Fibroblast of lung (primary cell): ENCODE data around the gene NUP98. TPM values are rescaled to one million over a fixed set of nuclear protein-coding genes. Genes with fewer than 3 reads are reported as not detected.

Source experiments
- DNase-seq, 2 donors: peaks; one replicate each; pipeline versions ENCODE4 v3.0.0 to v3.0.0-alpha.2; 2010; ENCODE audit warnings: low read depth in 2 of 2
- H2AFZ ChIP-seq: 2 replicates; pipeline ENCODE4 v1.5.1; 2012; ENCODE audit warnings: low read length, control low read depth, inconsistent platforms
- H3K27ac ChIP-seq: 2 replicates; pipeline ENCODE4 v1.5.1; 2011; ENCODE audit warnings: low read length, control low read depth; ENCODE audit not compliant: insufficient read depth
- H3K27me3 ChIP-seq: 2 replicates; pipeline ENCODE4 v1.5.1; 2011; ENCODE audit warnings: mild to moderate bottlenecking, low read length; ENCODE audit not compliant: control insufficient read depth, insufficient read depth
- H3K36me3 ChIP-seq: 2 replicates; pipeline ENCODE4 v1.5.1; 2011; ENCODE audit warnings: low read length; ENCODE audit not compliant: control insufficient read depth, insufficient read depth
- H3K4me1 ChIP-seq: 2 replicates; pipeline ENCODE4 v1.5.1; 2011; ENCODE audit warnings: low read length; ENCODE audit not compliant: control insufficient read depth, insufficient read depth; ENCODE audit errors: extremely low read depth
- H3K4me2 ChIP-seq: 2 replicates; pipeline ENCODE4 v1.5.1; 2011; ENCODE audit warnings: low read length, control low read depth; ENCODE audit not compliant: insufficient read depth; ENCODE audit errors: extremely low read depth
- H3K4me3 ChIP-seq, 4 experiments: fragments of 200-600 bp in 1 of 4; sonication (generic) in 1 of 4; replicated peaks in 1 of 4; 2 replicates each; pipeline ENCODE4 v1.5.1; 2011 to 2016; ENCODE audit warnings: low read length in 4 of 4, low read depth in 3 of 4, mild to moderate bottlenecking in 3 of 4, control low read depth in 2 of 4, inconsistent platforms in 1 of 4, mixed read lengths in 1 of 4; ENCODE audit not compliant: insufficient read depth in 1 of 4; ENCODE audit errors: control extremely low read depth in 1 of 4
- H3K79me2 ChIP-seq: 2 replicates; pipeline ENCODE4 v1.5.1; 2012; ENCODE audit warnings: mild to moderate bottlenecking, low read length, inconsistent platforms; ENCODE audit not compliant: control insufficient read depth, insufficient read depth
- H3K9ac ChIP-seq: 2 replicates; pipeline ENCODE4 v1.5.1; 2011; ENCODE audit warnings: mild to moderate bottlenecking, low read length, control low read depth; ENCODE audit not compliant: insufficient read depth
- H3K9me3 ChIP-seq: 2 replicates; pipeline ENCODE4 v1.5.1; 2012; ENCODE audit warnings: low read depth, low read length; ENCODE audit not compliant: control insufficient read depth, insufficient read depth
- H4K20me1 ChIP-seq: 2 replicates; pipeline ENCODE4 v1.5.1; 2011; ENCODE audit warnings: low read length; ENCODE audit not compliant: control insufficient read depth, insufficient read depth; ENCODE audit errors: extremely low read depth
- CTCF ChIP-seq, 2 donors: IDR thresholded peaks in 1 of 2; conservative IDR thresholded peaks in 1 of 2; 1 replicate in 1 of 2; 2 replicates in 1 of 2; pipeline ENCODE4 v1.5.1; 2011 to 2012; ENCODE audit warnings: low read length in 2 of 2, control low read depth in 1 of 2, inconsistent platforms in 1 of 2, low read depth in 1 of 2, mild to moderate bottlenecking in 1 of 2
- EZH2 ChIP-seq: IDR thresholded peaks from 2 replicates; pipeline ENCODE4 v1.5.1; 2012; ENCODE audit warnings: low read length, control low read depth, mild to moderate bottlenecking; ENCODE audit errors: missing control alignments
- polyA plus RNA-seq, 2 donors: library from polyadenylated mRNA; depleted of rRNA in 1 of 2; stranded (reverse) in 1 of 2; unstranded in 1 of 2; fragments of >200 nt; gene quantifications; 2 replicates each; pipeline ENCODE4 v1.2.1, GENCODE V29; 2011 to 2012; ENCODE audit warnings: missing spikeins in 1 of 2
- total RNA-seq: library from RNA; depleted of rRNA; stranded (reverse); fragments of >200 nt; gene quantifications from 2 replicates; pipeline ENCODE4 v1.2.1, GENCODE V29; 2014

Gene NUP98
- total and polyA plus RNA-seq, 2 donors (not counting 1 experiment from before 2014, with no cell fraction given), result 60.6 to 99.6 TPM

DNA sequence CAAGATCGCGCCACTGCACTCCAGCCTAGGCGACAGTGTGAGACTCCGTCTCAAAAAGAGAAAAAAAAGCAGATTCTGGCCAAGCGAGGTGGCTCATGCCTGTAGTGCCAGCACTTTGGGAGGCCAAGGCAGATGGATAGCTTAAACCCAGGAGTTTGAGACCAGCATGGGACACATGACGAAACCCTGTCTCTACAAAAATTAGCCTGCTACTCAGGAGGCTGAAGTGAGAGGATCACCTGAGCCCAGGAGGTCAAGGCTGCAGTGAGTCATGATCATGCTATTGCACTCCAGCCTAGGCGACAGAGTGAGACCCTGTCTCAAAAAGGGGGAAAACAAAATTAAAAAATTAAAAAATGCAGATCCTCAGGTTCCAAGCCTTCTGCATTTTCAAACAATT is 25.0 kb upstream of the NUP98 start:
- H3K79me2 ChIP-seq, result no peaks in the 10 kb centered on the region
- H2AFZ ChIP-seq, result no peak overlapping the region
- no peaks in the 10 kb centered on the region for H4K20me1 ChIP-seq
- H3K36me3 ChIP-seq, result no peaks in the 10 kb centered on the region
- no peaks in the 10 kb centered on the region for H3K4me1 ChIP-seq
- no peak for TF ChIP-seq EZH2
- no peak for TF ChIP-seq CTCF (conservative IDR thresholded peaks at IDR 0.05 in 1 of 2, IDR thresholded peaks at IDR 0.05 in 1 of 2; ENCODE audit: low read depth in 1 of 2, low read length in 2 of 2)
- no peak overlapping the region for H3K4me3 ChIP-seq
- no peak overlapping the region for H3K27ac ChIP-seq
- no peak for DNase-seq
- H3K4me2 ChIP-seq, result no peak overlapping the region
- H3K9ac ChIP-seq, result no peak overlapping the region
- no peaks in the 10 kb centered on the region for H3K27me3 ChIP-seq
- H3K9me3 ChIP-seq, result no peaks in the 10 kb centered on the region

DNA sequence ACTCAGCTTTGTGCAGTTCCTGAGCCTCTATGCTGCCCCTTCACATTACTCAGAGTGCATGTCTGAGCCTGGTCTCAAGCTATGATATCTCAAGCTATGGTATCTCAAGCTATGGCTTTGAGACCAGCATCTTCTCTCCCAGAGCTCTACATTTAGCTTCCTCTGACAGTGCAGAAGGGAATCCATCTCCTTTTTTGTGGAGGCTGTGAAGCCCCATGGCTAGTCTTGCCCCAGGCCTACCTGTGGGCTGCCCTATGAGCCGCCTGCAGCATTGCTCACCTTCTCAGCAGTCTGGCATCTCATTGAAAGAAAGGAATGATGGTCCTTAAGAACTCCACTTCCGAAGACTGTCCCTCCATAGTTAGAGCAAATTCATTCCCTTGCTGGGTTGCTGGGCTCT is 23.6 kb upstream of the NUP98 start:
- no peak for TF ChIP-seq EZH2
- no peak for TF ChIP-seq CTCF (conservative IDR thresholded peaks at IDR 0.05 in 1 of 2, IDR thresholded peaks at IDR 0.05 in 1 of 2; ENCODE audit: low read depth in 1 of 2, low read length in 2 of 2)
- no peaks in the 10 kb centered on the region for H3K79me2 ChIP-seq
- no peak overlapping the region for H3K27ac ChIP-seq
- no peak overlapping the region for H3K4me2 ChIP-seq
- no peak overlapping the region for H3K9ac ChIP-seq
- H3K27me3 ChIP-seq, result no peaks in the 10 kb centered on the region
- no peaks in the 10 kb centered on the region for H3K9me3 ChIP-seq
- H3K4me1 ChIP-seq, result no peaks in the 10 kb centered on the region
- H3K4me3 ChIP-seq, result no peak overlapping the region
- H4K20me1 ChIP-seq, result no peaks in the 10 kb centered on the region
- H2AFZ ChIP-seq, result no peak overlapping the region
- no peak for DNase-seq
- no peaks in the 10 kb centered on the region for H3K36me3 ChIP-seq

- H2AFZ ChIP-seq, result no peak overlapping the region
- no peak overlapping the region for H3K4me3 ChIP-seq
- DNase-seq, result no peak
- no peaks in the 10 kb centered on the region for H3K27me3 ChIP-seq
- H3K4me2 ChIP-seq, result no peak overlapping the region
- TF ChIP-seq CTCF (conservative IDR thresholded peaks at IDR 0.05 in 1 of 2, IDR thresholded peaks at IDR 0.05 in 1 of 2; ENCODE audit: low read depth in 1 of 2, low read length in 2 of 2) (no peak), EZH2 (no peak)
- no peaks in the 10 kb centered on the region for H4K20me1 ChIP-seq
- no peaks in the 10 kb centered on the region for H3K9me3 ChIP-seq
- no peak overlapping the region for H3K27ac ChIP-seq
- H3K4me1 ChIP-seq, result no peaks in the 10 kb centered on the region
- no peaks in the 10 kb centered on the region for H3K79me2 ChIP-seq
- no peak overlapping the region for H3K9ac ChIP-seq
- H3K36me3 ChIP-seq, result no peaks in the 10 kb centered on the region
Measured at GRCh38 chr11:3817181-3817800, 19.9 kb upstream of the NUP98 start.
